ENCODE measurements around the gene AMOT. TPM values are rescaled to one million over a fixed set of nuclear protein-coding genes. Genes with fewer than 3 reads are reported as not detected.

Gene AMOT
- polyA plus RNA-seq, 1 donor (not counting 4 experiments of a cell fraction or from before 2014, with no cell fraction given): 0.21 TPM

DNA sequence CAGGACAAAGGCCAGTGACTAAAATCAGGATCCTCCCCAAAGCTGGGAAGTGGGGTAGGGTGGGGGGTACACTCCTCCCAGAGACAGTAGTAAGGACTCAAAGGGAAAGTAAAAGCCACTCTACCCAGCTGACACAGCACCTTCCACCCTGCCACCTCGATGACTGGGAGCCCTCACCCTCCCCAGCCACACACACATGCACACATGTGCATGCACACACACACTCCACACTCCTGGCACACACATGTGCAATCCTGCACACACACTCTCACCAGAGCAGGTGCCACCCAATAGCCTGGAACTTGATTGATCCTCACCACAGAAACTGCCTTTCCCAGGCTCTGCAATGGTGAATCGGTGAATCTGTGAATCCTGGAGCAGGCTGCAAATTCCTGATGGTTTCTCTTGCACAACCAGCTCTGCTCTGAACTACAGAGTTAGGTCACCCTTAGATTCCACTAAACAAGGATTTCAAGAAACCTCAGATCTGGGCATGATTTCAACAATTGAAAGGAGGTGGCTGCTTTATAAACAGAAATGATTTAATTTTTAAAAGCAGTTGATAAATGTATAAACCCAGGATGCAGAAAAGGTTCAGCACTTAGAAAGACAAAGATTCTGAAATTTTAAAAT, 21.5 kb downstream of the AMOT start:
- Histone ChIP-seq H3K4me2 (ENCODE audit: control insufficient read depth, extremely low read depth, insufficient read depth, low read depth, low read length) (no peak overlapping the region), H3K9me1 (ENCODE audit: control insufficient read depth, extremely low read depth, insufficient read depth, low read length) (no peaks in the 10 kb centered on the region), H2AFZ (ENCODE audit: control insufficient read depth, low read length) (no peak overlapping the region), H3K27ac (ENCODE audit: control insufficient read depth, insufficient read depth, low read length) (no peak overlapping the region), H3K4me3 (ENCODE audit: control insufficient read depth in 2 of 3, extremely low read depth in 1 of 3, insufficient read depth in 2 of 3, low read depth in 1 of 3, low read length in 3 of 3) (no peak overlapping the region), H3K79me2 (ENCODE audit: control insufficient read depth, insufficient read depth, low read length) (no peaks in the 10 kb centered on the region), H3K36me3 (ENCODE audit: control insufficient read depth in 2 of 2, extremely low read depth in 1 of 2, insufficient read depth in 2 of 2, low read length in 2 of 2) (peaks cover 0 to 2% of the 10 kb centered on the region in 2 experiments), H3K4me1 (ENCODE audit: control insufficient read depth, extremely low read depth, insufficient read depth, low read length) (peaks cover 7% of the 10 kb centered on the region), H3K9ac (ENCODE audit: control insufficient read depth, extremely low read depth, insufficient read depth, low read length) (no peak overlapping the region), H3K9me3 (ENCODE audit: control insufficient read depth, low read depth, low read length) (no peaks in the 10 kb centered on the region), H4K20me1 (ENCODE audit: control insufficient read depth, extremely low read depth, insufficient read depth, low read length) (no peaks in the 10 kb centered on the region), H3K27me3 (ENCODE audit: control insufficient read depth, extremely low read depth, insufficient read depth, low read length) (peaks cover 5% of the 10 kb centered on the region)
- TF ChIP-seq EZH2 (IDR thresholded peaks at IDR 0.05; ENCODE audit: low read length): no peak
- TF ChIP-seq, protein P1, sequence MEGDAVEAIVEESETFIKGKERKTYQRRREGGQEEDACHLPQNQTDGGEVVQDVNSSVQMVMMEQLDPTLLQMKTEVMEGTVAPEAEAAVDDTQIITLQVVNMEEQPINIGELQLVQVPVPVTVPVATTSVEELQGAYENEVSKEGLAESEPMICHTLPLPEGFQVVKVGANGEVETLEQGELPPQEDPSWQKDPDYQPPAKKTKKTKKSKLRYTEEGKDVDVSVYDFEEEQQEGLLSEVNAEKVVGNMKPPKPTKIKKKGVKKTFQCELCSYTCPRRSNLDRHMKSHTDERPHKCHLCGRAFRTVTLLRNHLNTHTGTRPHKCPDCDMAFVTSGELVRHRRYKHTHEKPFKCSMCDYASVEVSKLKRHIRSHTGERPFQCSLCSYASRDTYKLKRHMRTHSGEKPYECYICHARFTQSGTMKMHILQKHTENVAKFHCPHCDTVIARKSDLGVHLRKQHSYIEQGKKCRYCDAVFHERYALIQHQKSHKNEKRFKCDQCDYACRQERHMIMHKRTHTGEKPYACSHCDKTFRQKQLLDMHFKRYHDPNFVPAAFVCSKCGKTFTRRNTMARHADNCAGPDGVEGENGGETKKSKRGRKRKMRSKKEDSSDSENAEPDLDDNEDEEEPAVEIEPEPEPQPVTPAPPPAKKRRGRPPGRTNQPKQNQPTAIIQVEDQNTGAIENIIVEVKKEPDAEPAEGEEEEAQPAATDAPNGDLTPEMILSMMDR (optimal IDR thresholded peaks at IDR 0.05 in 1 of 3, IDR thresholded peaks at IDR 0.05 in 1 of 3, conservative IDR thresholded peaks at IDR 0.05 in 1 of 3; ENCODE audit: extremely low read depth in 1 of 3, insufficient read depth in 2 of 3, low read length in 3 of 3): no peak
- DNase-seq (ENCODE audit: low read depth, low spot score): no peak
- dilution Hi-C loops (cut with MboI; ENCODE audit: extremely low pct_ligation_motif_present, low sequenced_read_pairs): no loop called here
- FAIRE-seq: no peak

DNA sequence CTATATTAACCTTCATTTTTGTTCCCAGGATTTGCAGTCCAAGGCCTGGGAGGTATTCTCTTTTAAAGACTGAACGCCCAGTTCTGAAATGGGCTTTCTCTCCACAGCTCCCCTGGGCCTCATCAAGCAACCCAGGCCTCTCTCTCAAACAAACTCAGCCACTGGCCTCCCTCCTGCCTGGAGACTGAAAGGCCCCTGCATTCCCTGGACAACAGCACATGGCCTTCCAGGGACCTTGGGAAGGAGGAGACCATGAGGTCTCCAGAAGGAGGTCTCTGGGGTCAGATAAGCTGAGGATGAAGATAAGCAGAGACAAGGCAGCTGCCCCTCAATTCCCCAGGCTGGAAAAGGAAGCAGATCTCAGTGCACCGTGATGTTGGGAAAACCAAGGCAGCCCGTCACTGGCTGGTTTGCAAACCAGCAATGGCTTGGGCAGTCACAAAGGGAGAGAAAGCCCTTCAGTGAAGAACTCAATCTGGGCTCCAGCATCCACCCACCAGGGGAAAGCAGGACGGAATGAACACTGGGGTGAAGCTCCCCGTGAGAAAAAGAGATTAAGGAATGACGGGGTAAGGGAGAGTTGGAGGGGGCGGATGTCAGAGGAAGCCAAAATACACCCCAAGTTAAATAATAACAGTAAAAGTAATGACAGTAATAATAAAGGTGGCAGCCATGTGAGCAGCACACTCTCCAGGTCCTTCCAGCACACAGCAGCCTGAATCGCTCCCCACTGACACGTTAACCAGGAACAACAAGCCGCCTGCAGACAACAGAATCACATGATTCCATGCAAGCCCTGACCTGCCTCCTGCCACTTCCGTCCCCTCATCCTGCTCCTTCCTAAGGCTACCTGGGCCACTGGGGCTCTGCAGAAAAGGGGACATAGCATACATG, 22.3 kb downstream of the AMOT start:
- Histone ChIP-seq H3K79me2 (ENCODE audit: control insufficient read depth, insufficient read depth, low read length) (no peaks in the 10 kb centered on the region), H2AFZ (ENCODE audit: control insufficient read depth, low read length) (no peak overlapping the region), H3K4me3 (ENCODE audit: control insufficient read depth in 2 of 3, extremely low read depth in 1 of 3, insufficient read depth in 2 of 3, low read depth in 1 of 3, low read length in 3 of 3) (no peak overlapping the region), H3K4me2 (ENCODE audit: control insufficient read depth, extremely low read depth, insufficient read depth, low read depth, low read length) (no peak overlapping the region), H3K9me3 (ENCODE audit: control insufficient read depth, low read depth, low read length) (no peaks in the 10 kb centered on the region), H3K27me3 (ENCODE audit: control insufficient read depth, extremely low read depth, insufficient read depth, low read length) (peaks cover 5% of the 10 kb centered on the region), H3K9me1 (ENCODE audit: control insufficient read depth, extremely low read depth, insufficient read depth, low read length) (no peaks in the 10 kb centered on the region), H4K20me1 (ENCODE audit: control insufficient read depth, extremely low read depth, insufficient read depth, low read length) (no peaks in the 10 kb centered on the region), H3K9ac (ENCODE audit: control insufficient read depth, extremely low read depth, insufficient read depth, low read length) (no peak overlapping the region), H3K36me3 (ENCODE audit: control insufficient read depth in 2 of 2, extremely low read depth in 1 of 2, insufficient read depth in 2 of 2, low read length in 2 of 2) (peaks cover 0 to 3% of the 10 kb centered on the region in 2 experiments), H3K4me1 (ENCODE audit: control insufficient read depth, extremely low read depth, insufficient read depth, low read length) (peaks cover 7% of the 10 kb centered on the region), H3K27ac (ENCODE audit: control insufficient read depth, insufficient read depth, low read length) (no peak overlapping the region)
- no peak for DNase-seq (ENCODE audit: low read depth, low spot score)
- TF ChIP-seq, protein P1 (optimal IDR thresholded peaks at IDR 0.05 in 1 of 3, IDR thresholded peaks at IDR 0.05 in 1 of 3, conservative IDR thresholded peaks at IDR 0.05 in 1 of 3; ENCODE audit: extremely low read depth in 1 of 3, insufficient read depth in 2 of 3, low read length in 3 of 3): no peak
- TF ChIP-seq EZH2 (IDR thresholded peaks at IDR 0.05; ENCODE audit: low read length): no peak
- dilution Hi-C loops (cut with MboI; ENCODE audit: extremely low pct_ligation_motif_present, low sequenced_read_pairs): no loop called here
- FAIRE-seq: no peak

All from keratinocyte (primary cell).